Muscle of leg (tissue), 11 donors: ENCODE measurements around the gene TEX48. TPM values are rescaled to one million over a fixed set of nuclear protein-coding genes. Genes with fewer than 3 reads are reported as not detected.
A peak's percentile ranks its signal among the peaks of the same experiment; 100 is the strongest.

Experiments used
- DNase-seq: peaks from one replicate; pipeline ENCODE4 v3.0.0; 2013
- H3K27ac ChIP-seq: one replicate; pipeline ENCODE4 v1.5.1; 2013; ENCODE audit warnings: mild to moderate bottlenecking, low read length, control low read depth
- H3K27me3 ChIP-seq: one replicate; pipeline ENCODE4 v1.6.1; 2013; ENCODE audit warnings: low read length; ENCODE audit not compliant: control insufficient read depth, insufficient read depth
- H3K36me3 ChIP-seq: one replicate; pipeline ENCODE4 v1.6.1; 2013; ENCODE audit warnings: low read length; ENCODE audit not compliant: control insufficient read depth, insufficient read depth
- H3K4me1 ChIP-seq: one replicate; pipeline ENCODE4 v1.6.1; 2013; ENCODE audit warnings: low read length; ENCODE audit not compliant: control insufficient read depth, insufficient read depth
- H3K4me3 ChIP-seq: one replicate; pipeline ENCODE4 v1.5.1; 2013; ENCODE audit warnings: low read length, control low read depth
- H3K9me3 ChIP-seq: replicated peaks from 2 replicates; pipeline ENCODE4 v1.6.1; 2013; ENCODE audit warnings: low read depth, low read length; ENCODE audit not compliant: control insufficient read depth
- WGBS: methylation state at CpG from one replicate; pipeline ENCODE4 v1.1.5; 2013; ENCODE audit warnings: missing lambda C conversion rate; ENCODE audit not compliant: insufficient coverage; 5-methylcytosine and 5-hydroxymethylcytosine counted together
- polyA plus RNA-seq, 8 donors: library from polyadenylated mRNA; unstranded; fragments of 120-200 nt; gene quantifications; one replicate each; pipeline versions ENCODE4 v1.2.1 to v1.2.3, GENCODE V29; 2013; ENCODE audit warnings: inconsistent platforms in 1 of 8, low replicate concordance in 1 of 8; ENCODE audit not compliant: insufficient read length in 8 of 8, insufficient read depth in 1 of 8
- total RNA-seq: library from RNA; stranded (reverse); fragments of 120-200 nt; gene quantifications from one replicate; pipeline ENCODE4 v1.2.4, GENCODE V29; 2013

The TEX48 gene
- total and polyA plus RNA-seq, 9 donors: not detected

- no peak overlapping the region for H3K27ac ChIP-seq
- H3K4me1 ChIP-seq: peaks cover 3% of the 10 kb centered on the region
- peak; percentile 74 for DNase-seq
- H3K9me3 ChIP-seq: no peaks in the 10 kb centered on the region
- H3K36me3 ChIP-seq: no peaks in the 10 kb centered on the region
- no peak overlapping the region for H3K4me3 ChIP-seq
- 90% methylated on average over 2 of the region's 6 CpGs for WGBS
- H3K27me3 ChIP-seq: no peaks in the 10 kb centered on the region
Measured at GRCh38 chr9:114653556-114654159, 28.3 kb downstream of the TEX48 start.

GRCh38 chr9:114652776-114653555 is 29.0 kb downstream of the TEX48 start:
- no CpG with 5 or more reads among the region's 2 CpGs for WGBS
- peaks cover 3% of the 10 kb centered on the region for H3K4me1 ChIP-seq
- no peak overlapping the region for H3K4me3 ChIP-seq
- no peaks in the 10 kb centered on the region for H3K27me3 ChIP-seq
- H3K9me3 ChIP-seq: no peaks in the 10 kb centered on the region
- no peak overlapping the region for H3K27ac ChIP-seq
- DNase-seq: no peak
- no peaks in the 10 kb centered on the region for H3K36me3 ChIP-seq

GRCh38 chr9:114643896-114644295 is 38.1 kb downstream of the TEX48 start:
- no peaks in the 10 kb centered on the region for H3K9me3 ChIP-seq
- H3K27me3 ChIP-seq: no peaks in the 10 kb centered on the region
- no peak for DNase-seq
- H3K27ac ChIP-seq: no peak overlapping the region
- H3K4me3 ChIP-seq: no peak overlapping the region
- peaks cover 29% of the 10 kb centered on the region for H3K36me3 ChIP-seq
- WGBS: 76% methylated on average over 4 of the region's 5 CpGs
- H3K4me1 ChIP-seq: no peaks in the 10 kb centered on the region

GRCh38 chr9:114643001-114643400 is 39.0 kb downstream of the TEX48 start:
- Histone ChIP-seq H3K4me3 (no peak overlapping the region), H3K27me3 (no peaks in the 10 kb centered on the region), H3K36me3 (peaks cover 35% of the 10 kb centered on the region), H3K9me3 (no peaks in the 10 kb centered on the region), H3K4me1 (no peaks in the 10 kb centered on the region), H3K27ac (no peak overlapping the region)
- WGBS: 86% methylated on average over 8 of the region's 8 CpGs
- no peak for DNase-seq

- Histone ChIP-seq H3K9me3 (no peaks in the 10 kb centered on the region), H3K4me3 (no peak overlapping the region), H3K27me3 (no peaks in the 10 kb centered on the region), H3K36me3 (peaks cover 35% of the 10 kb centered on the region), H3K27ac (no peak overlapping the region), H3K4me1 (no peaks in the 10 kb centered on the region)
- WGBS: 67% methylated on average over 1 of the region's 1 CpG
- peak; percentile 10 for DNase-seq
Measured at GRCh38 chr9:114641967-114642366, 40.0 kb downstream of the TEX48 start.

GRCh38 chr9:114638404-114638803 is 43.6 kb downstream of the TEX48 start:
- peaks cover 42% of the 10 kb centered on the region for H3K36me3 ChIP-seq
- DNase-seq: no peak
- no peaks in the 10 kb centered on the region for H3K4me1 ChIP-seq
- no peaks in the 10 kb centered on the region for H3K27me3 ChIP-seq
- H3K27ac ChIP-seq: no peak overlapping the region
- H3K9me3 ChIP-seq: no peaks in the 10 kb centered on the region
- no peak overlapping the region for H3K4me3 ChIP-seq
- WGBS: 82% methylated on average over 7 of the region's 8 CpGs

GRCh38 chr9:114634387-114634786 is 47.6 kb downstream of the TEX48 start:
- Histone ChIP-seq H3K9me3 (no peaks in the 10 kb centered on the region), H3K4me3 (no peak overlapping the region), H3K4me1 (no peaks in the 10 kb centered on the region), H3K27me3 (no peaks in the 10 kb centered on the region), H3K27ac (no peak overlapping the region), H3K36me3 (peaks cover 53% of the 10 kb centered on the region)
- WGBS: 85% methylated on average over 6 of the region's 6 CpGs
- no peak for DNase-seq

- DNase-seq: no peak
- Histone ChIP-seq H3K27ac (no peak overlapping the region), H3K9me3 (no peaks in the 10 kb centered on the region), H3K4me3 (no peak overlapping the region), H3K27me3 (no peaks in the 10 kb centered on the region), H3K36me3 (peaks cover 55% of the 10 kb centered on the region), H3K4me1 (no peaks in the 10 kb centered on the region)
- 82% methylated on average over 4 of the region's 11 CpGs for WGBS
Measured at GRCh38 chr9:114633438-114634089, 48.4 kb downstream of the TEX48 start.

- WGBS: no CpG with 5 or more reads among the region's 2 CpGs
- Histone ChIP-seq H3K36me3 (peaks cover 63% of the 10 kb centered on the region), H3K4me1 (no peaks in the 10 kb centered on the region), H3K4me3 (no peak overlapping the region), H3K27me3 (no peaks in the 10 kb centered on the region), H3K9me3 (no peaks in the 10 kb centered on the region), H3K27ac (no peak overlapping the region)
- no peak for DNase-seq
Measured at GRCh38 chr9:114631166-114631565, 50.8 kb downstream of the TEX48 start.

GRCh38 chr9:114629563-114630090 is 52.4 kb downstream of the TEX48 start:
- no peaks in the 10 kb centered on the region for H3K9me3 ChIP-seq
- H3K27ac ChIP-seq: no peak overlapping the region
- DNase-seq: no peak
- 56% methylated on average over 5 of the region's 7 CpGs for WGBS
- H3K4me3 ChIP-seq: no peak overlapping the region
- peaks cover 54% of the 10 kb centered on the region for H3K36me3 ChIP-seq
- no peaks in the 10 kb centered on the region for H3K27me3 ChIP-seq
- no peaks in the 10 kb centered on the region for H3K4me1 ChIP-seq
